ENCODE measurements around the gene KDR. TPM values are rescaled to one million over a fixed set of nuclear protein-coding genes. Genes with fewer than 3 reads are reported as not detected.

Gene KDR
- total RNA-seq, 4 donors from 2014 or later, result 39.5 to 104 (median 61.7) TPM

DNA sequence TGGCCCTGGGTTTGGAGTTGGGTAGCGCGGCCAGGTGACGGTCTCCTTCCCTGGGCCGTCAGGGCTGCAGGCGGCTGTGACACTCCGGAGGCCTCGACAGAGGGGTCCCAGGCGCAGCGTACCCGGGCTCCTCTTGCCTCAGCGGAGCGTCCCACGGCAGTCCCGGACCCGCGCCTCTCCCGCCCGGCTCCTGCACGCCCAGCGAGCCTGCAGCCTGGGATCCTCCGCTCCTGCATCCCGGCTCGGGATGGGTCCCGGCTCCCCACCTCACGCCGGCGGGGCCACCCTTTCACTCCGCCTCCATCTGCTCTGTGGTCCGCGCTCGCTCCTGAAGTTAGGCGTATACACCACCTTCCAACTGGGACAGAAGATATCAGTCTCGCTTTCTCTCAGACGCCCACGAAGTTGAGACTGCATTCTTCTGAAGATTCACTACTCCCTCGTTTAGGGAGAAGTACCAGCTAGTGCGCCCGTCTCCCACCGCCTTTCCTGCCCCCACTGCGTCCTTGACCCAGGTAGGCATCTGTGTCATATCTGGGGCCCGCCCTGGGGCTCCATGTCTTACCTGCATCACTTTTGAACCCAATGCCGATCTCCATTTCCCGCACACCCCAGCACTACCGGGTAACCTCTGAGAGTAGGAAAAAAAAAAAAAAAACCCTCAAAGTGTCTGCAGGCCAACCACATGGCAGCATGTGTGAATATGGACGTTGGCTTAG is 32.3 kb upstream of the KDR start:
- Histone ChIP-seq H3K36me3 (no peaks in the 10 kb centered on the region), H3K9me3 (no peaks in the 10 kb centered on the region), H3K27ac (replicated peaks in 1 of 4) (no peak overlapping the region), H3K4me3 (peak overlapping the region; percentile 35 to 49 (median 42)), H3K27me3 (peaks cover 0 to 13% (median 4%) of the 10 kb centered on the region in 4 donors), H3K4me1 (peaks cover 0 to 8% (median 5%) of the 10 kb centered on the region in 4 donors)
- intact Hi-C loops (cut with DNase I), result no loop called here
- WGBS, result 53% methylated on average over 37 of the region's 45 CpGs
- DNase-seq (ENCODE audit: extremely low spot score), result no peak
- no peak for TF ChIP-seq POLR2AphosphoS5 (IDR thresholded peaks at IDR 0.05)
- no peak for TF ChIP-seq EP300 (IDR thresholded peaks at IDR 0.05)
- TF ChIP-seq POLR2A (IDR thresholded peaks at IDR 0.05; ENCODE audit: low read depth), result no peak
- no peak for TF ChIP-seq CTCF (IDR thresholded peaks at IDR 0.05)

- peaks cover 0 to 8% (median 5%) of the 10 kb centered on the region in 4 donors for H3K4me1 ChIP-seq
- no peak for TF ChIP-seq CTCF (IDR thresholded peaks at IDR 0.05)
- TF ChIP-seq EP300 (IDR thresholded peaks at IDR 0.05), result no peak
- no peak for TF ChIP-seq POLR2A (IDR thresholded peaks at IDR 0.05; ENCODE audit: low read depth)
- TF ChIP-seq POLR2AphosphoS5 (IDR thresholded peaks at IDR 0.05), result no peak
- intact Hi-C loops (cut with DNase I), result no loop called here
Measured at GRCh38 chr4:55154933-55155332, 29.5 kb upstream of the KDR start.

DNA sequence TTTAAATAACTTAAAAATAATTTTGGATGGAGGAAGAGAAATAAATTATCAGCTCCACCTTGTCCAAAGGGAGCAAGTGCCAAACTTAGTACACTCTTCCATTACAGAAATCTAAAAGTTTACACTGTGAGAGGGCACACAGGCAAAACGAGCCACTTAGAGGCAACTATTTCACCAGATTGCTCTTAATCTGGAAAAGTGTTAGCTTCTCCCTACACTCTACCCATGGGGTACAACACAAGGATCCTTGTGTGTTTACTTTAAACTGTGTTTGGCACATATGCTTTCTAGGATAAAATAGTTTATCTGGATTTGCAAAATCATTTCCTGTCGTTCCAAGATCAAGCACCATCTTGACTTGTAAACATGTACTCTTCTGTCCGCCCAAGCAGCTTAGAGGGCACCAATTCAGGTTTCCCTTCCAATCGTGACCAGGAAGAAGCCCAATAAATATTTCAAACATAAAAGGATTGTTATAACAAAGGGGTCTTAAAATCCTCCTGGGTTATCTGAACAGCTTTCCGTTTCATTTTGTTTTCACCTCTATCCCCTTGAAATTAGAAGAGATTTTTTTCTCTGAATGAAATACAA is 29.0 kb upstream of the KDR start:
- Histone ChIP-seq H3K4me1 (peaks cover 0 to 8% (median 5%) of the 10 kb centered on the region in 4 donors), H3K36me3 (no peaks in the 10 kb centered on the region), H3K4me3 (no peak overlapping the region), H3K27ac (replicated peaks in 1 of 4) (no peak overlapping the region), H3K27me3 (peaks cover 0 to 13% (median 4%) of the 10 kb centered on the region in 4 donors), H3K9me3 (no peaks in the 10 kb centered on the region)
- intact Hi-C loops (cut with DNase I), result no loop called here
- 51% methylated on average over 5 of the region's 5 CpGs for WGBS
- no peak for DNase-seq (ENCODE audit: extremely low spot score)
- no peak for TF ChIP-seq POLR2AphosphoS5 (IDR thresholded peaks at IDR 0.05)
- no peak for TF ChIP-seq POLR2A (IDR thresholded peaks at IDR 0.05; ENCODE audit: low read depth)

More at GRCh38 chr4:55154933-55155332, 29.5 kb upstream of the KDR start:
- Histone ChIP-seq H3K27me3 (peaks cover 0 to 13% (median 4%) of the 10 kb centered on the region in 4 donors), H3K27ac (replicated peaks in 1 of 4) (no peak overlapping the region), H3K36me3 (no peaks in the 10 kb centered on the region), H3K9me3 (no peaks in the 10 kb centered on the region), H3K4me3 (no peak overlapping the region)
- no peak for DNase-seq (ENCODE audit: extremely low spot score)
- 90% methylated on average over 1 of the region's 1 CpG for WGBS

- DNase-seq (ENCODE audit: extremely low spot score), result no peak
- TF ChIP-seq POLR2A (IDR thresholded peaks at IDR 0.05; ENCODE audit: low read depth) (no peak), EP300 (IDR thresholded peaks at IDR 0.05) (no peak), POLR2AphosphoS5 (IDR thresholded peaks at IDR 0.05) (no peak), CTCF (IDR thresholded peaks at IDR 0.05) (no peak)
- Histone ChIP-seq H3K27me3 (no peaks in the 10 kb centered on the region), H3K4me1 (no peaks in the 10 kb centered on the region), H3K9me3 (no peaks in the 10 kb centered on the region), H3K36me3 (no peaks in the 10 kb centered on the region), H3K4me3 (no peak overlapping the region), H3K27ac (replicated peaks in 1 of 4) (no peak overlapping the region)
- WGBS, result 37% methylated on average over 2 of the region's 2 CpGs
- intact Hi-C loops (cut with DNase I), result no loop called here
Measured at GRCh38 chr4:55143858-55144257, 18.5 kb upstream of the KDR start.

GRCh38 chr4:55138367-55138766 is 13.0 kb upstream of the KDR start:
- no peak for DNase-seq (ENCODE audit: extremely low spot score)
- H3K36me3 ChIP-seq, result no peaks in the 10 kb centered on the region
- no peaks in the 10 kb centered on the region for H3K27me3 ChIP-seq
- no peak overlapping the region for H3K4me3 ChIP-seq
- H3K4me1 ChIP-seq, result no peaks in the 10 kb centered on the region
- 77% methylated on average over 4 of the region's 4 CpGs for WGBS
- intact Hi-C loops (cut with DNase I), result no loop called here
- no peaks in the 10 kb centered on the region for H3K9me3 ChIP-seq
- no peak for TF ChIP-seq EP300 (IDR thresholded peaks at IDR 0.05)
- H3K27ac ChIP-seq (replicated peaks in 1 of 4), result no peak overlapping the region

Measured in esophagus muscularis mucosa (tissue), 4 donors.